GM21360 (cell line): ENCODE data around the gene TLK2.
"Not testable (repeated sequence)": the region's sequence is repeated elsewhere in the genome, so short reads cannot be mapped to it uniquely, and the experiment has no call there.

Experiments
- ATAC-seq: cut with Tn5 transposase; IDR thresholded peaks from one replicate; pipeline ENCODE4 v1.9.1; 2021; ENCODE audit warnings: mild to moderate bottlenecking, moderate library complexity; ENCODE audit not compliant: unreplicated experiment

Gene TLK2

GRCh38 chr17:62557532-62557931, 78.9 kb downstream of the TLK2 start:
- ATAC-seq, result not testable (repeated sequence)

GRCh38 chr17:62558941-62559340, 80.3 kb downstream of the TLK2 start:
- ATAC-seq, result not testable (repeated sequence)

- ATAC-seq, result not testable (repeated sequence)
Measured at GRCh38 chr17:62560971-62561370, 82.3 kb downstream of the TLK2 start.

- ATAC-seq, result no peak
Measured at GRCh38 chr17:62562656-62563055, 84.0 kb downstream of the TLK2 start.

- ATAC-seq, result no peak
Measured at GRCh38 chr17:62565817-62566216, 87.2 kb downstream of the TLK2 start.

GRCh38 chr17:62566996-62567578, 88.5 kb downstream of the TLK2 start:
- no peak for ATAC-seq

GRCh38 chr17:62572488-62572887, 93.9 kb downstream of the TLK2 start:
- no peak for ATAC-seq

GRCh38 chr17:62572888-62573401, 94.3 kb downstream of the TLK2 start:
- ATAC-seq, result no peak

GRCh38 chr17:62573480-62574117, 95.0 kb downstream of the TLK2 start:
- no peak for ATAC-seq

GRCh38 chr17:62576382-62576781, 97.8 kb downstream of the TLK2 start:
- no peak for ATAC-seq

- no peak for ATAC-seq
Measured at GRCh38 chr17:62578757-62579487, 100.3 kb downstream of the TLK2 start.

- no peak for ATAC-seq
Measured at GRCh38 chr17:62580947-62581346, 102.3 kb downstream of the TLK2 start.

GRCh38 chr17:62581764-62582163, 103.1 kb downstream of the TLK2 start:
- ATAC-seq, result no peak

- no peak for ATAC-seq
Measured at GRCh38 chr17:62587554-62587953, 108.9 kb downstream of the TLK2 start.

- ATAC-seq, result no peak
Measured at GRCh38 chr17:62588109-62588508, 109.5 kb downstream of the TLK2 start.

- ATAC-seq, result no peak
Measured at GRCh38 chr17:62591333-62591732, 112.7 kb downstream of the TLK2 start.

- not testable (repeated sequence) for ATAC-seq
Measured at GRCh38 chr17:62591822-62592221, 113.2 kb downstream of the TLK2 start.

GRCh38 chr17:62592341-62593099, 113.9 kb downstream of the TLK2 start:
- no peak for ATAC-seq

- no peak for ATAC-seq
Measured at GRCh38 chr17:62595484-62595883, 116.9 kb downstream of the TLK2 start.

- ATAC-seq, result no peak
Measured at GRCh38 chr17:62596662-62597061, 118.0 kb downstream of the TLK2 start.

- no peak for ATAC-seq
Measured at GRCh38 chr17:62597150-62597549, 118.5 kb downstream of the TLK2 start.
